ENCODE results near the gene DRD4.
"Not testable (repeated sequence)": the region's sequence is repeated elsewhere in the genome, so short reads cannot be mapped to it uniquely, and the experiment has no call there.

The DRD4 gene

DNA sequence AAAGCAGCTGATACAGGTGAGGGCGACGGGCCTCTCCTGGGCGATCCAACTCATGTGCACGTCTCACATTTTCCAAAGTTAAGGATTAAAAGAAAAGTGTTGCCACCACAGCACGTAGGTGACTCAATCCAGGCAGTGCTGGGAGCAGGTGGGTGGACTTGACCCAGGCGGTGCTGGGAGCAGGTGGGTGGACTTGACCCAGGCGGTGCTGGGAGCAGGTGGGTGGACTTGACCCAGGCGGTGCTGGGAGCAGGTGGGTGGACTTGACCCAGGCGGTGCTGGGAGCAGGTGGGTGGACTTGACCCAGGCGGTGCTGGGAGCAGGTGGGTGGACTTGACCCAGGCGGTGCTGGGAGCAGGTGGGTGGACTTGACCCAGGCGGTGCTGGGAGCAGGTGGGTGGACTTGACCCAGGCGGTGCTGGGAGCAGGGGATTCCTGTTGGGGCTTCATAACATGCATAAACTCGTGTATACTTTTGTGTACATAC, 10.6 kb downstream of the DRD4 start:
- DNase-seq, result not testable (repeated sequence)

DNA sequence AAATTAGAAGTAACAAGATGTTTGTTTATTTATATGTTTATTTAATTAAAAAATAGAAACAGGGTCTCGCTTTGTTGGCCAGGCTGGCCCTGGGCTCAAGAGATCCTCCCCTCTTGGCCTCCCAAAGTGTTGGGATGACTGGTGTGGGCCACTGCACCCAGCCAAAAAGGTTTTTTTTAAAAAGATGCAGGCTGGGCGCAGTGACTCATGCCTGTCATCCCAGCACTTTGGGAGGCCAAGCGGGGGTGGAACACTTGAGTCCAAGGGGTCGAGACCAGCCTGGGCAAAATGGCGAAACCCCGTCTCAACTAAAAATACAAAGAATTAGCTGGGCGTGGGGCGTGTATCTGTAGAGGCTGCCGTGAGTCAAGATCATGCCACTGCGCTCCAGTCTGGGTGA, 13.4 kb downstream of the DRD4 start:
- DNase-seq, result no peak

DNA sequence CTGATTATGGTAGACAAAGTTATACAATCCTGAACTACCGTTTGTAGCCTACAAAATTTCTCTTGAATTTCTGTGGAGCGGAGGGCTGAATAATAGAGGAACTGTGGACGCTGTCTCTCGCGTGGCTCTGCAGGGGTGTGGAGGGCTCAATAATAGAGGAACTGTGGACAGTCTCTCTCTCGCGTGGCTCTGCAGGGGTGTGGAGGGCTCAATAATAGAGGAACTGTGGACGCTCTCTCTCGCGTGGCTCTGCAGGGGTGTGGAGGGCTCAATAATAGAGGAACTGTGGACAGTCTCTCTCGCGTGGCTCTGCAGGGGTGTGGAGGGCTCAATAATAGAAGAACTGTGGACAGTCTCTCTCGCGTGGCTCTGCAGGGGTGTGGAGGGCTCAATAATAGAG, 16.1 kb downstream of the DRD4 start:
- DNase-seq, result not testable (repeated sequence)

DNA sequence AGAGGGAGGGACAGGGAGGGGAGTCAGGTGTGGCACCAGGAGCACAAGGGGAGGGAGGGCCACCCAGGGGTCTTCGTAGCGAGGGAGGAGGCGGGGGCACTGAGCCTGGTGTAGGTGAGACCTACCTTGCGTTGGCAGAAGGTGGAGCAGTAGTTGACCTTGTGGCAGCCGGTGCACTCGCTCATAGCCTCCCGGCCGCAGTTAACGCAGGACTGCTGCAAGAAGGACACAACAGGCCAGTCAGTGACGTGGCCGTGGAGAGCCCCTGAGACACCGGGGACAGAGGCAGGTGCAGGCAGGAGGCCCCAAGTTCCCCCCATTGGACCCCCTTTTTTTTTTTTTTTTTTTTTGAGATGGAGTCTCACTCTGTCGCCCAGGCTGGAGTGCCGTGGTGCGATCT, 16.8 kb downstream of the DRD4 start:
- DNase-seq, result no peak

DNA sequence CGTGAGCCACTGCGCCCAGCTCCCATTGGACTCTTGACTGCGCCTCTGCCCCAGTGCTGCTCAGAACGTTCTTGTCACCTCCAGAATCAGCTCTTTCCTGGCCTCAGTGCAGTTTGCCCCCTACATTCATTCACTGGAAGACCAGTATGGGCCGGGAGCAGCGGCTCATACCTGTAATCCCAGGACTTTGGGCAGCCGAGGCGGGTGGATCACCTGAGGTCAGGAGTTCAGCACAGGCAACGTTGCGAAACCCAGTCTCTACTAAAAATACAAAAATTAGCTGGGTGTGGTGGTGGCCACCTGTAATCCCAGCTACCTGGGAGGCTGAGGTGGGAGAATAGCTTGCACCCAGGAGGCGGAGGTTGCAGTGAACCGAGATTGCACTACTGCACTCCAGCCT, 17.4 kb downstream of the DRD4 start:
- DNase-seq, result not testable (repeated sequence)

DNA sequence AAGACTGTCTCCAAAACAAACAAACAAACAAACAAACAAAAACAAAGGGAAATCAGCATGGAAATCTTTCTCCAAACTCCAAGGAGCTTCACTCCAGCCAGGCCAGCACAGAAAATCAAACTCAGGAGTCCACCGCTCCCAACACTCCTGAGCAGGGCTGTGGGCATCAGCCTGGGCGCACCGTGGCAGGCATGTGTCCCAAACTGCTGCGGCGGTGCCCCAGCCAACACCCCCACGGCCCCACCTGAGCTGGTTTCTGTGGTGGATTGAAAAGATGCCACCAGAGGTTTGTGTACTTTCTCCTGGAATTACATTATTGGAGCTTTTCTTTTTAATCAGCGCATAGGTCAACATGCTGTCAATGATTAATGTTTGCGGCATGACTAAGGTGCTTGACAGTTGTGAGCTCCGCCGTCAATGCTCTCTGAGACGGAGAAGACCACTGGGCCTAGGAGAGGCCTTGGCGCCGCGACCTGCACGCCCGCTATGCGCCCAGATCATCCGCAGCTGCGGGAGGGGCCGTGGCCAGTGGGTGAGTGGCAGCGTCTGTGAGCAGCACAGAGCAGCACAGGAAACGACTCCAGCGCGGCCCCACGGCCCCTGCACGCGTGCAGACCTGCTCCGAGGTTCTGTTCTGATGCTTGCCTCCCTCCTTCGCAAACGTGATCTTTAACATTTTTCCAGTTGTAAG, 18.1 kb downstream of the DRD4 start:
- no peak for DNase-seq

DNA sequence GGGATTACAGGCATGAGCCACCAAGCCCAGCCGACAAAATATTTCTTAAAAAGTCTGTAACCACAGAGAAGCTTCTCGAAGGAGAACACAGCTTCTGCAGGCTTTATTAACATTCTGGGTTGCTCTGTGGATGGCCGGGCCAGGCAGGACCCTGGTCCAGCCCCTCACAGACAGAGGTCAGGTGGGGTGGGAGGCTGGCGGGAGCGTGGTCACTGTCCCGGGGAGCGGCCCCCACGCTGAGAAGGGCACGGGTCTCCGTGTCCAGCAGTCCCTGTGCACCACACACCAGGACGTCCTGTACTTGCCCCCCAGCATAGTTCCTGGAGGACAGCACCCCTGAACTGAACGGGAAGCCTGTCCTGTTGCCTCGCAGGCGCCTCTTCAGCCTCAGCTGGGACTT, 19.4 kb downstream of the DRD4 start:
- no peak for DNase-seq

DNA sequence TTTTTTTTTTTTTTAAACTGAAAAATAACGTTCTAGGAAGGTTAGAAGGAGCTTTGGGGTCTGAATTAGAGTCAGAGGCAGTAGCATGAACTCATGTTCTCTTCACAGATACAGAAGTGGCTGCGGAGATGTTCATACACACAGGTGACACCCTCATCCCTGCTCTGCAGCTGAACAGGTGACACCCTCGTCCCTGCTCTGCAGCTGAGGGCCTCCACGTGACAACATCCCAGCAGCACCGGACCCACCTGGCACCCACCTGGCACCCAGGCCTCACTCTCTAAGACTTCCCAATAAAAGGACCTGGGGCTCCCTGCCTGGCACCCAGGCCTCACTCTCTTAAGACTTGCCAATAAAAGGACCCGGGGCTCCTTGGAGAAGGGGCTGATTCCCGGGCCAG, 19.8 kb downstream of the DRD4 start:
- no peak for DNase-seq

DNA sequence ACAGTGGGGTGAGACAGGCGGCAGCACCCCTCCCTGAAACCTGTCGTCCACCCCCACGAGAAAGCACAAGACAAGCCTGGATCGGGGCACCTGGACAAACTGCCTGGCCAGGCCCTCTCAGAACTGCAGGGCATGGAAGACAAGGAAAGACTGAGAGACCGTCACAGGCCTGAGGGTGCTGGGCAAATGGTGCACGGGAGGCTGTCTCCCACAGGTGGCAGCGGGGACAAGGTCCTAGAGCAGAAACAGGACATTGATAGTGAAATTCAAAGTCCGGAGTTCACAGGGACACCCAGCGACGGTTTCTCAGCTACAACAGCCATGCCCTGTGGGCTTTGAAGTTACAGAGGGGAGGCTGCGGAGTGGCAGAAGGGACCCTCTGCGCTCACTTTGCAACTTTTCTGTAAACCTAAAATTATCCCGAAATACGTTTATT, 20.6 kb downstream of the DRD4 start:
- DNase-seq, result no peak

DNA sequence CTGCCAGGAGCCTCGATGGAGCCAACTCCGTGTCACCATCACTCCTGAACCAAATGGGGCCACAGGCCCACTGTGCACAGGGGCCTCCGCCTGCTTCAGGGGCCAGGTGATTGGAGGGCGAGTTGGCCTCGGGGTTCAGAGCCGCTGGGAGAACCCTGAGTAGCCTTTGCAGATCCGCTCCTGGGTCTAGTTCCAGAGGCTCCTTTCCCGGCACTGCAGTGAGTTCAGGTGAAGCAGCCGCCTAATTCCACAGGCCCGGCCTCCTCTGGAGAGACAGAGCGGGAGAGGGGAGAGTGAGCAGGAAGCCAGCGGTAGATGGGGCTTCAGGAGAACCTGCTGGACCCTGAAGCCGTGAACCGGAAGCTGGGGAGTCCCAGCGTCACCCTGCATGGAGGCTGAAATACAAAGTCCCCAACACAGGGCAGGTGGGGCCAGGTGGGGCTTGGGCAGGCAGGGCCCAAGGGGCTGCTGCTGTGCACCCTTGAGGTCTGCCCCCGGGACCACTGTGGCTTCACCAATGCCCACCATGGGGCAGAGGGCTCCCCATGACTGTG, 22.5 kb downstream of the DRD4 start:
- no peak for DNase-seq

DNA sequence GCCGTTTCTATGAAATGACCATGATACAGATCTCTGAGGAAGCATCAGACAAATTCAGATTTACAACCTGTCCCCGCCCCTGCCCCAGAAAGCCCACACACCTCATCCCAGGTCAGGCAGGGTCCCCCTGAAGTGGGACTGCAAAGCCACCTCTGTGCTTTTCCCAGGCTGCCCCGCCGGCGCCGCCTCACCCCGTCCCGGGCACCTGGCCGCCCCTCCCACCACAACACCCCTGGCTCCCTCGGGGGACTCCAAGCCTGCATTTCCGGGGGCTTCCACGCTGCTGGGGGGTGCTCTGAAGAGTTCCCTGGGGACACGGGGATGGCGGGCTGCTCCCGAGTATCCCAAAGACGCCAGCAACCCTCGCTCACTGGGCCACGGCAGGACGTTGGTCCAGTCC, 23.2 kb downstream of the DRD4 start:
- no peak for DNase-seq

DNA sequence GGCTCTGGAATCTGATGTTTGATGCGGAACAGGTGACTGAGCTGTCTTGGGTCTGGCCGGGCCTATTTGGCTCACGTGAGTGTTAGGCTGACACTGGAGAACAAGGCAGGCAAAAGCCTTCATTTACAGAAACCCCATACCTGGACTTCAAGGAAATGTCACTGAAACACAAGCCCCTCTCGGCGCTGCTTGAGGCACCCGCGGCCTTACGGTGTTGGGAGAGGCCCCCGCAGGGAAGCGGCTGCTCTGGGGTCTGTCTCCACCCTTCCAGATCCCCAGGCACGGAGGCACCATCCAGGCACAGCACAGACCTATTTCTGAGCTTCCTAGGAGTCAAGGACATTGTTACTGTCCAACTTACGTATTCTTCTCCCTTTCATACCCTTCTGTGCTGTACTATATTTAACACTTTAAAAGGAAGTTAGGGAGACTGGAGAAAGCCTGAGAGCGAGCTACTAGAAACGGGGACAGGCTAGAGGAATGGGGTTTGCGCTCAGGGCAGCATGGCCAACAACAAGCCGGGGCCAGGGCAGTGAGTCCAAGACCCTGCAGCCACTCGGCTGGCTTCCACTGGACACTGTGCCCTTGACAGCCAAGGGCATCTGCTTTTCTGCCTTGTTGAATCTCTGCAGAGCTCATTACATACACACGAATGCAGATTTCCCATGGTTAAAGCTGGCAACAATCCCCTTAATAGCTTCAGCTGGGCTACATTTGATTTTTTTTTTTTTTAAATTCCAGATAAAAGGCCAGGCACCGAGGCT, 23.8 kb downstream of the DRD4 start:
- no peak for DNase-seq

DNA sequence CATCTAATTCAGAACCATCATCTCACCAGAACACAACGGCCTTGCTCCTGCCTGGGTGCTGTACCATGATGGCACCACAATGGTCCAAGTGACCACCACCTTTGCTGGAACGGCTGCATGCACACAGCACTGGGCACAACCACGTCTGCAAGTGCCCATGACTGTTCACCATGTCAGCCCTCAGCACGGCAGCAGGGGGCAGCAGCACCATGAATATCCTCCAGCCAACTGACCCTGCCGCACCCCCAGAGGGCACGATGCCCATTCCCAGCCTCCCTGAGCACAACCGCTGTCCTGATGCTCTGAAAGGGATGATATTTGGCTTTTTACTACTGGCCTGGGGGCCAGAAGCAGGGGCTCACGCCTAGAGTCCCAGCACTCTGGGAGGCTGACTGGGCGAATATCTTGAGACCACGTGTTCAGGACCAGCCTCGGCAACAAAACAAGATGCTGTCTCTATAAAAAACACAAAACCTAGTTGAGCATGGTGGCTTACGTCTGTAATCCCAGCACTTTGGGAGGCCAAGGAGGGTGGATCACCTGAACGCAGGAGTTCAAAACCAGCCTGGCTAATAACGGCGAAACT, 25.7 kb downstream of the DRD4 start:
- no peak for DNase-seq

DNA sequence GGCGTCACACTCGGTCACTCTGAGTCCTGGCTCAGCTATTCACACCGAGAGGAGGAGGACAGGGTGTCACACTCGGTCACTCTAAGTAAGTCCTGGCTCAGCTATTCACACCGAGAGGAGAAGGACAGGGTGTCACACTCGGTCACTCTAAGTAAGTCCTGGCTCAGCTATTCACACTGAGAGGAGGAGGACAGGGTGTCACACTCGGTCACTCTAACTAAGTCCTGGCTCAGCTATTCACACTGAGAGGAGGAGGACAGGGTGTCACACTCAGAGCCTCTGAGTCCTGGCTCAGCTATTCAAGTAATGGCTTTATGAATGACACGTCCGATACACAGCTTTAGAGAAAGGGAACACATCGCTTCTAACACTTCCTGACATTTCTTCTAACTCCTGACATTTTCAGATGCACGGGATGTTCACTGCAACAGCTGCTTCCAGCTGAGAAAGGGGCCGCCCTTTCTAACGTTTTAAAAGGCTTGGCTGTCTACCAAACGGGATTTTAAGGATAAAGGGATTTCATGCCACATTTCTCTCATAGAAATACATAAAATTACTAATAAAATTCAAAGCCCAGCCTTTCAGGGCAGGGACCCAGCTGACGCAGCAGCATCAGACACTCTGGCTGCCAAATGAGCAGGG, 28.1 kb downstream of the DRD4 start:
- DNase-seq, result no peak

DNA sequence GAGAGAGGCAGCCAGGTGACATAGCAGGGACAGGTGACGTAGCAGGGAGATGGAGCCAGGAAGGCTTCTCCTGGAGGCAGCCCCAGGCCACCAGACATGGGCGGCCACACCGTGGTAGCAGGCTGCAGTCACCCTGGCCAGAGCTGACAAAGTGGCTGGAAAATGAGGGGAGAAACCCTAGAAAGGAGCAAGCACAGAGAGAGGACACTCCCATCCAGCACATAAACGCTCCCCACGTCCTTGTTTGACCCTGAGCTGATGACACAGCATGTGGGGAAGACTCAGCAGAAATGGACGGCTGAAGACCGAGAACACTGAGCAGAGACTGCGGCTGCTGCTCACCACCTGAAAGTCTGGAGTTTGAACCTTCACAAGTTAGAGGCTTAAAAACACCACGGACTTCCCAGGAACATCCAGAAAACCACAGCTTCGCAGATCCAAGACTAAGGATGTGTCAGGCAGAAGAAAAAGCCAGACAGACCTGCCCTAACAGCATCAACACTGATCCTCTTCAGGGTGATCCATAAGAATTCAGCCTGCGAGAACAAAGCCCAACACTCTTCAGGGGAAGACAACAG, 28.7 kb downstream of the DRD4 start:
- DNase-seq, result no peak

DNA sequence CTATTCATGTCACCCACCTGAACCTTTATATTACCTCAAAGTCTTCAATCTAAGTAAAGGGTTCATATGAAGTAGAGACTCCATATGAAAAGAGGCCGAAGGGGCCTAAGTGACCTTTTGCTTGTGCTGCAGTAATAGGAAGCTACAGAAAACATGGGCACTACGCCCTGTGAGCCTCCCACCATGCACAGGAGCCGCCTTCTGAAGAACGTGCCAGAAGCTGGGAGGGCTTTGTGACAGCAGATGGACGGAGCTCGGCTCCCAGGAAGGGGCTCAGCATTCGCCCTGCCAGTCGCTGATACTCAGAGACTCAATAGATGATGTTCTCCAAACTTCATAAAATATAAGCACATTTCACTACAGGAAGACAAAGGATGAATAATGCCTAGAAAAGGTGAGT, 36.8 kb downstream of the DRD4 start:
- no peak for DNase-seq

DNA sequence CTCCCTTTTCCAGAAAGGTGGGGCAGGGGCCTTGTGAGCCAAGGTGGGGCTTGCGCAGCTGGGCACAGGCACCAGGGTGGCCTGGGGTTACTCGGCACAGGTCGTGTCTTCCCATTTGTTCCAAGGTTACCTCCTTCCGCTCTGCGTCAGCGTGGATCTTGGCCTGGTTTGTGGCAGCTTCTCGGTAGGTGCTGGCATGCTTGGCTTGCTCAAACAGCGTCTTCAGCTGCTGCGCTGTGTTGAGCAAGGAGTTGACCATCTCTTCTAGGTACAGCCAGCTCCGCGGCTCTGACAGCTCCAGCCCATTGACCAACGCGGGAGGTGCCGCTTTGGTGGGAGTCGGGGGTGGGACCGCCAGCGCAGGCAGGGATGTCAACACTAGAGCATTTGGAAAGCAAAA, 37.3 kb downstream of the DRD4 start:
- no peak for DNase-seq

DNA sequence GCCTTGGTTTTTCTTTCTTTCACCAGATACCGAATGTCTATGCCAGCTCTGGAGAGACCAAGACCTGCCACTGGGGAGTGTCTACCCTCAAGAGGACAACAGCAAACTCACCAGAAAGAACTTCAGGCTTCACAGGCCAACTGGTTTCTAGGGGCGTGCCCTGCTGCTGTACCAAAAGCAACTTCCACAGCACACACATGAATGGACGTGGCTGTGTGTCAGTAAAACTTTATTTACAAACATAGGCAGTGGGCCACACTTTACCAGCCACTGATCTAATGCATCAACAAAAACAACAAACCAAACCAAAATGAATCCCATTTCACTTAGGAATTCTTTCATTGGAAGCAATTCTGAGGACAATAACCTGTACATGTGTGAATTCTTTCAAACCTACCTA, 41.2 kb downstream of the DRD4 start:
- DNase-seq, result no peak

DNA sequence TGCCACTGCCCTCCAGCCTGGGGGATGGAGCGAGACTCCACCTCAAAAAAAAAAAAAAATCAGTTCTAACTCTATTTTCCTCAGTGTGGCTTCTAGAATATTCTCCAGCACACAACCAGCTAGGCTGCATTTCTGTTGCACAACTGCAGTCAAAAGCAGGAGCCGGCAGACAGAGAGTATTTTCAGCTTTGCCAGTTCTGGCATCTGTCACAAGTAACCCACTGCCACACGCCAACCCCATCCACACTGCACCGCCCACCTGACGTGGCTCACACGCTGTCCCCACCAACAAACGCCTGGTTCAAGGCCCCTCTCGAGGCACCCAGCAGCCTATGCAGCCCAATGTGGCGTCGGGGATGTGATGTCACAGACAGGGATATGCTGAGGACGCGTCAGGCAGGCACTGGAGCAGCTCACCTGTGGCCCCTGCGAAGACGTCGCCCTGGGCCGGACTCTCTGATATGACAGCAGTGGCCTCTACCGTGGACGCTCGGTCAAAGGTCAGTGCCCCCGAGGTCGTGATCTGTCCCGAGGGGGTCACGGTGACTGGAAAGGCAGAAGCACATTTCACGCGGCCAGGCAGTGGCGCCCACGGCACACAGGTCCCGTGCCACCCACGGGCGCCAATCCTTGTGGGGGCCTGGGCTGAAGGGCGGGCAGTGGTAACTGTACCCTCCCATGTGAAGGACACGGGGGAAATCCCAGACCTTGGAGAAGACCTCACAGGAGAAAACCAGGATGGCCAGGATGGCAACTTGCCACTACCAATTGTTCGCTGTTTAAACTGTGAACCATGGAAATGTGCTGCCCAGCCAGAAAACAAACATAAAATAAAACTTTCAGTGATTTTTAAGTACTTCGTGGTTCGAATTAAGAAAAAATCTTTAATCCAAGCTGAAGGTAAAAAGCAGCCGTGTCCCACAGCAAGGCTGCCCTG, 42.5 kb downstream of the DRD4 start:
- no peak for DNase-seq

DNA sequence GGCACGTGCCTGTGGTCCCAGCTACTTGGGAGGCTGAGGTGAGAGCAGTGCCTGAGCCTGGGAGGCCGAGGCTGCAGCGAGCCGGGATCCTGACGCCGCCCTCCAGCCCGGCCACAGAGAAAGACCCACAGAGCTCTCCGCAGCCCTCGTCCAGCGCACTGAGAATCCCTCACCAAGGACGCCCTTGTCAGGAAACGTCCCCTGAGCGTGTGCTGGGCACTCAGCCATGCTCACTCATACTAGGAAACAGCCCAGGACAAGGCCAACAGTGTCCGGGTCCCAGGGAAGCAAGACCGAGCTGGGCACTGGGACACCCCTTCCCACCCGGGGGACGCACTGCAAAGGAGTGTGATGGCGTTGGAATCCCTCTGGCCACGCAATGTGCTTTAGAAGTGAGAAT, 43.4 kb downstream of the DRD4 start:
- no peak for DNase-seq

DNA sequence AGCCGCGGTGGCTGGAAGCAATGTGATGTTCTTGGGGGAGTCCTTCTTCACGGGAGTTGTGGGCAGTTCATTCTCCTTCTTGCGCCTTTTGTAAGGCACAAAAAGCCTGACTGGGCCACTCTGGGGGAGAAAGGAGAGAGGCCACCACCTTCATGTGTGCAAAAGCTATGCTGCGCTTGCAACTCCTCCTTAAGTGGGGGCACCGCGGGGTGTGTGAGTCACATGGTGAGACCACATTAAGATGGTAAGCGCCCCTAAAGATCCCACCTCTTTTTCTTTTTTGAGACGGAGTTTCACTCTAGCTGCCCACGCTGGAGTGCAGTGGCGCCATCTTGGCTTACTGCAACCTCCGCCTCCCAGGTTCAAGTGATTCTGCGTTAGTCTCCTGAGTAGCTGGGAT, 43.9 kb downstream of the DRD4 start:
- DNase-seq, result no peak

All from activated CD4-positive, alpha-beta T cell treated with anti-CD3 and anti-CD28 coated beads for 1 hour (primary cell).